ENCODE measurements around the gene CHKA. TPM values are rescaled to one million over a fixed set of nuclear protein-coding genes. Genes with fewer than 3 reads are reported as not detected.

Gene CHKA
- total and polyA plus RNA-seq, 2 of the 4 experiments (the other 2 are of a cell fraction), result 4.5 to 8.4 TPM

DNA sequence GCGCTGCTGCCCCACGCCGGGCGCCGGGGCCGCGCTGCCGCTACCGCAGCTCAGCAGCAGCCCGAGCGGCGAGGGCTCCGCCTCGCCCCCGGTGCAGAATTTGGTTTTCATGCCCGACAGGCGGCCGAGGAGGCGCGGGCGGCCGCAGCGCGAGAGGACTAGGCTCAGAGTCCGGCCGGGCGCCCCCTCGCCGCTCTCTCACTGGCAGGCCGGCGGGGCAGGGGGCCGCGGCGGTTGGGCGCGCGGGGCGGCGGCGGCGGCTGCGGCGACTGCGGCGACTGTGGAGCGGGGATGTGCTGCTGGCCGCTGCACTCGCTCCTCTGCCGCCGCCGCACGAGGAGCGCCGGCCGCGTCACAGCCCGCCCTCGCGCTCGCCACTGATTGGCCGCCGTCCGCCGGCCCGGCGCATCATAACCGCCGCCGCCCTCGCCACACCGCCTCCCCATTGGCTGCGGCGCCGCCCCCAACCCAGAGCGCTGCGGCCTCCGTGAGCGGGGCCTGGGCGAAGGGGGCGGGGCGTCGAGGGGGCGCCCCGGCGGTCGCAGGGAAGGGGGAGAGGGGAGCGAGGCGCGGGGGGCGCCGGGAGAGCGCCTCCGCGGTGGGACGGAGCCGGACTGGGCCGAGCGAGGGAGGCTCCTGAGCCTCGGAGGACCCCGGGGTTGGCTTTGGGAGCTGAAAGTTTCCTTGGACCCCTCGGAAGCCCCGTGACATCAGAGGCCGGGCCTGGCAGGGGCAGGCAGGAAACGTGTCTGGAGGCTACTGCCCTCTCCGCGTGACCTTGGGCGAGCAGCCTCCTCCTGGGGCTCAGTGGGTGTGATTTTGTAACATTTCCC is at the start of gene CHKA (continued):
- TF ChIP-seq MXI1 (IDR thresholded peaks at IDR 0.05; ENCODE audit: borderline replicate concordance, low read depth, low read length) (no peak), CEBPB (IDR thresholded peaks at IDR 0.05; ENCODE audit: low read depth, low read length) (no peak), RCOR1 (IDR thresholded peaks at IDR 0.05; ENCODE audit: insufficient replicate concordance, low read length) (no peak), CHD1 (IDR thresholded peaks at IDR 0.05; ENCODE audit: low read depth, low read length) (no peak), MAZ (IDR thresholded peaks at IDR 0.05; ENCODE audit: borderline replicate concordance, low read depth, low read length) (peak; percentile 69; the same call in 1 of the 2 replicates)

DNA sequence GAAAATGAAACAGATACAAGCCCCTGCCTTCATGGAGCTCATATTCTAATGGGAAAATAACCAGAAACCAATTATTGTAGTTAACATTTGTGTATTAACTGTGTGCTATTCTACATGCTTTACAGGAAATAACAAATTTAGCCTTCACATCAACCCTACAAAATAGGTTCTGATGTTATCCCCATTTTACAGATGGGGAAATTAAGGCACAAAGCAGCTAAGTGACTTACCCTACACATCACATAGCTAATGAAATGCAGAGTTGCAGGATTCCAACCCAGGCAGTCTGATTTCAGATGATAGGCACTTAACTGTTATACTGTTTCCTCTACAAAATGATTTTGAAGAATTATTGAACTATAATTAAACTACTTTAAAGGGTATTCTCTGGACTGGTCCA is 48.3 kb upstream of the CHKA start:
- H3K4ac ChIP-seq (ENCODE audit: low read depth, low read length), result no peak overlapping the region
- no TSS peak for BruUV-seq (replicated peaks)
- no peak overlapping the region for H2BK15ac ChIP-seq (ENCODE audit: low read depth, low read length)
- in situ Hi-C loops (cut with MboI; ENCODE audit: low sequenced_read_pairs), result no loop called here
- DNase-seq (no peak), ATAC-seq (ENCODE audit: low read depth) (no peak)
- dilution Hi-C loops (cut with HindIII; ENCODE audit: low sequenced_read_pairs, unreplicated experiment), result no loop called here
- no peak overlapping the region for H2BK5ac ChIP-seq (ENCODE audit: low read depth, low read length, poor library complexity, severe bottlenecking)
- H3K4me1 ChIP-seq (ENCODE audit: control insufficient read depth, insufficient read depth, low read length), result no peaks in the 10 kb centered on the region
- no peak overlapping the region for H4K91ac ChIP-seq (ENCODE audit: insufficient read depth, low read depth, low read length)
- no peak overlapping the region for H3K23ac ChIP-seq (ENCODE audit: low read depth, low read length)
- no peak overlapping the region for H3K4me2 ChIP-seq (ENCODE audit: low read depth, low read length)
- no peak overlapping the region for H3K14ac ChIP-seq (replicated peaks; ENCODE audit: low read depth, low read length)
- H2BK120ac ChIP-seq (ENCODE audit: low read depth, low read length), result no peak overlapping the region
- no peak overlapping the region for H3K56ac ChIP-seq (ENCODE audit: extremely low read depth, insufficient read depth, low read length)
- H3K27ac ChIP-seq (ENCODE audit: insufficient read depth, low read length), result no peak overlapping the region
- H3K4me3 ChIP-seq (ENCODE audit: insufficient read depth, low read depth, low read length), result no peak overlapping the region
- H3K9me3 ChIP-seq (ENCODE audit: control insufficient read depth, insufficient read depth, low read length), result no peaks in the 10 kb centered on the region
- ChIA-PET CTCF (no interaction called here), POLR2A (ENCODE audit: unreplicated experiment) (interaction anchor here (0.5 kb wide), 1 partner anchor 135 kb away, joined by 3 read pairs; no protein-coding TSS in a partner anchor)
- intact Hi-C loops (cut with micrococcal nuclease), result no loop called here
- H4K5ac ChIP-seq (ENCODE audit: low read depth, low read length), result no peak overlapping the region
- no peak overlapping the region for H2AFZ ChIP-seq (replicated peaks; ENCODE audit: low read length, poor library complexity)
- H2AK5ac ChIP-seq (ENCODE audit: low read depth, low read length), result no peak overlapping the region
- peaks cover 0 to 2% of the 10 kb centered on the region in 2 experiments; a peak in 2 of 4 replicates for H3K79me1 ChIP-seq (ENCODE audit: low read depth in 1 of 2, low read length in 2 of 2)
- no peak overlapping the region for H2AK9ac ChIP-seq (replicated peaks; ENCODE audit: low read depth, low read length, poor library complexity)
- H3K18ac ChIP-seq (ENCODE audit: low read depth, low read length), result no peak overlapping the region
- H3K36me3 ChIP-seq (ENCODE audit: control insufficient read depth, insufficient read depth, low read length), result peaks cover 49% of the 10 kb centered on the region
- H4K8ac ChIP-seq (ENCODE audit: low read depth in 2 of 2, low read length in 2 of 2), result no peak overlapping the region
- no peaks in the 10 kb centered on the region; the same call in 1 of the 2 replicates for H4K20me1 ChIP-seq (ENCODE audit: insufficient read depth, low read length)
- no peak overlapping the region for H2BK20ac ChIP-seq (ENCODE audit: low read depth, low read length)
- H3K27me3 ChIP-seq (ENCODE audit: control insufficient read depth, insufficient read depth, low read length), result no peaks in the 10 kb centered on the region
- H3K9ac ChIP-seq (ENCODE audit: low read depth, low read length), result no peak overlapping the region
- H3K9me1 ChIP-seq (ENCODE audit: insufficient read depth, low read length), result peaks cover 5% of the 10 kb centered on the region; the same call in 1 of the 2 replicates
- TF ChIP-seq POLR2A (IDR thresholded peaks at IDR 0.05; ENCODE audit: low read depth, low read length) (no peak), FOS (IDR thresholded peaks at IDR 0.05; ENCODE audit: low read depth, low read length) (no peak), CHD1 (IDR thresholded peaks at IDR 0.05; ENCODE audit: low read depth, low read length) (no peak), MAZ (IDR thresholded peaks at IDR 0.05; ENCODE audit: borderline replicate concordance, low read depth, low read length) (no peak), RAD21 (IDR thresholded peaks at IDR 0.05; ENCODE audit: low read length) (no peak), RFX5 (IDR thresholded peaks at IDR 0.05; ENCODE audit: low read depth, low read length) (no peak), MXI1 (IDR thresholded peaks at IDR 0.05; ENCODE audit: borderline replicate concordance, low read depth, low read length) (no peak), BHLHE40 (IDR thresholded peaks at IDR 0.05; ENCODE audit: low read depth, low read length) (no peak), CEBPB (IDR thresholded peaks at IDR 0.05; ENCODE audit: low read depth, low read length) (no peak), RCOR1 (IDR thresholded peaks at IDR 0.05; ENCODE audit: insufficient replicate concordance, low read length) (no peak), SMC3 (IDR thresholded peaks at IDR 0.05; ENCODE audit: low read depth, low read length) (no peak), MAFK (IDR thresholded peaks at IDR 0.05; ENCODE audit: low read depth, low read length) (no peak), USF2 (IDR thresholded peaks at IDR 0.05; ENCODE audit: low read depth, low read length) (no peak), NFE2L2 (IDR thresholded peaks at IDR 0.05; ENCODE audit: low read depth, low read length) (no peak)
- TF ChIP-seq, protein P1, sequence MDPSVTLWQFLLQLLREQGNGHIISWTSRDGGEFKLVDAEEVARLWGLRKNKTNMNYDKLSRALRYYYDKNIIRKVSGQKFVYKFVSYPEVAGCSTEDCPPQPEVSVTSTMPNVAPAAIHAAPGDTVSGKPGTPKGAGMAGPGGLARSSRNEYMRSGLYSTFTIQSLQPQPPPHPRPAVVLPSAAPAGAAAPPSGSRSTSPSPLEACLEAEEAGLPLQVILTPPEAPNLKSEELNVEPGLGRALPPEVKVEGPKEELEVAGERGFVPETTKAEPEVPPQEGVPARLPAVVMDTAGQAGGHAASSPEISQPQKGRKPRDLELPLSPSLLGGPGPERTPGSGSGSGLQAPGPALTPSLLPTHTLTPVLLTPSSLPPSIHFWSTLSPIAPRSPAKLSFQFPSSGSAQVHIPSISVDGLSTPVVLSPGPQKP (IDR thresholded peaks at IDR 0.05; ENCODE audit: borderline replicate concordance, low read depth, low read length), result no peak

All from IMR-90 (cell line).